GM19467 (cell line): ENCODE measurements around the gene ANO2.

ENCODE experiments used
- ATAC-seq: cut with Tn5 transposase; IDR thresholded peaks from one replicate; pipeline ENCODE4 v1.9.1; 2021; ENCODE audit warnings: mild to moderate bottlenecking, moderate library complexity; ENCODE audit not compliant: unreplicated experiment

ANO2 gene

GRCh38 chr12:5736016-5736415 is 209.0 kb downstream of the ANO2 start:
- ATAC-seq: no peak

DNA sequence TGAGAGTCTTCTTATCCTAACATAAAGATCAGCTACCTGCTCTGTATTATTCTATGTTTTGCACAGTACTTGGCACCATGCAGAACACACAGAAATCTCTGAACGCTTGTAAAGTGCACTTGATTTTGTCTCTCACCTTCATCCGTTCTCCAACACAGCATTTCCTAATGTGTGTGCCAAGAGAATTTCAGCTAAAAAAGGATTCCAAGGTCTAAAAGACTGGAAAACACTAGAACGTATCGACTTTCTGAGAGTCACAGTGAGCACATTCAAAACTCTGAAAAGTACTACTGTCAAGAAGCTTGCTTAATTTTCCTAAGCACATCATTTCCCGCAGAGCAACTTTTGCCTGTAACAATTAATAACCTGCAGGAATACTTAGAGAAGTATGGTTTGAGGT is 211.1 kb downstream of the ANO2 start:
- no peak for ATAC-seq

GRCh38 chr12:5733136-5733755 is 211.8 kb downstream of the ANO2 start:
- ATAC-seq: no peak

DNA sequence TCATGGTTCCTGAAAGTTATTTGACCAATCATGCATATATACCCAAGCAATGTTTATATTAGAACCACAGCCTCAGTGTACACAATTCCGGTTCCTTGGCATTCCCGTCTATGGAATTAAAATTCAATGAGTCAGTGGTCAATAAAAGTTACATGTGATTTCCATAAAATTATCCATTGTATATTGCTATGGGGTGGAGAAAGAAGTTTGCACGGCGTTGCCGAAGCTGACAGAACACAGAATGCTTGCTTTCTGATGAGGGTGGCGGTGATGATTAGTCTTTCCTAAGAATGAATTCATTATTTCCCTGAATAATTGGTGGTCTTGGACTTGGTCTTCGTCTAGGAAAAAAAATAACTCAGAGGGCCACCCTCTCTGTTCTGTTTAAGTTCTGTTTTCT is 214.1 kb downstream of the ANO2 start:
- ATAC-seq: no peak

- ATAC-seq: no peak
Observed at GRCh38 chr12:5723711-5724252, 221.3 kb downstream of the ANO2 start.

DNA sequence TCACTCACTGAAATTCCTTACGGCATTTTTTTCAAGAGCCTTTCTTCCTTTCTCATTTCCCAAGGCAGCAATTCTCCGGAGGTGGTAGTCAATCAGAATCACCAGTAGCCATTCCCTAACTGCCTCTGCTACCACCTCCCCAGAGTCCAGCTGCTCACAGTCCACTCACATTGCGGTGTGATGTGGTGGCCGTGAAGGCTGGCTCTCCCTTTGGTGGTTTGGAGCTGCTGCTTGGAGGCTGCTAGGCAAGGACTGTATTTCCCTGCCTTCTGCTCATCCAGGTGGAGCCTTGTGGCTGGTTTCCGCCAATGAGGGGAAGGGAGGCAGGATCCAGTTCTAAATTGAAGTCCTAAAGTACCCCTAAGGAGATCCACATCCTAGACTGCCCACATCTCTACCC is 222.0 kb downstream of the ANO2 start:
- ATAC-seq: no peak

DNA sequence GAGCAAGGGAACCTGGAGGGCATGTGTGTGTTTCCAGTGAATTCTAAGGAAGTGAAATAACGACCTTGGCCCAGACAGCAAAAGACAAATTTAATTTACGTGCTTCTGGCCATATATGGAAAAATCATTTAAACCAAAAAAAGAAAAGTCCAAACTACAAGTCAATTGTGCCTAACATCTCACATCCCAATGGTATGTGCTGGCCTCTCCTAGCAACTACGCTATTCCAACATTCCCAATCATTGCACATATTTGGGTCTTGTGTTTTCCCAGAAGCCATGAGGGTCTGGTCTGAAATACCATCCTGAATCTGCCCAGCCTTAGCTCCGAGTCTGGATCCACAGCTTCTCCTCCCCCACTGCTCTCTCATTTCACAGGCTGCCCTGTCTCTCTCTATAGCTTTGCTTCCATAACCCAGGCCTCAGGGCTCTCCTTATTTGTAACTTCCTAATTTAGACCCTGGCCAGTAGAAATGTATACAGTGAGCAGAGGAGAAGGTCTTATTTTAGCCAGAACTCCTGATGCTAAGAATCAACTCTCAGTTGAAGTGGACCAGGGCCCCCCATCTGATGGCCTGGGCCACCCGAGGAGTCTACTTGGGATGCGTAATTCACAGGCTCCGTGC is 224.6 kb downstream of the ANO2 start:
- no peak for ATAC-seq

DNA sequence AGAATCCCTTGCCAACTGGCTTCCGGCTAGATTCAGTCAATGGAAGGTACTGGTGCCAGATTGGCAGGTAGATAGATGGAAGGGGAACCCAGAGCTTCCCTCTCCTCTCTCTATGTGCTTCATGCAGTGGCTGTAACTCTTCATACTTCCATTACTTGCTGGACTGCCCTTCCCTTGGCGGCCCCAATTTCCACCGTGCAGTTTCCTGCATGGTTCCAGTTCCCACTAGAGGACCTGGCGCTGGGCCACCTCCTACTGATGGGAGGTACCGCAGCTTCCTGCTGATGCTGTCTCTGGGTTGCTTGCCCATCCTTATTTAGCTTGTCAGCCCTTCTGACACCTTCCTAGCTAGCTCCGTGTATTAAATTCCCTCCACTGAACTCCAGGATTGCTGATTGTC is 226.4 kb downstream of the ANO2 start:
- no peak for ATAC-seq

- ATAC-seq: no peak
Observed at GRCh38 chr12:5718073-5718472, 227.0 kb downstream of the ANO2 start.

DNA sequence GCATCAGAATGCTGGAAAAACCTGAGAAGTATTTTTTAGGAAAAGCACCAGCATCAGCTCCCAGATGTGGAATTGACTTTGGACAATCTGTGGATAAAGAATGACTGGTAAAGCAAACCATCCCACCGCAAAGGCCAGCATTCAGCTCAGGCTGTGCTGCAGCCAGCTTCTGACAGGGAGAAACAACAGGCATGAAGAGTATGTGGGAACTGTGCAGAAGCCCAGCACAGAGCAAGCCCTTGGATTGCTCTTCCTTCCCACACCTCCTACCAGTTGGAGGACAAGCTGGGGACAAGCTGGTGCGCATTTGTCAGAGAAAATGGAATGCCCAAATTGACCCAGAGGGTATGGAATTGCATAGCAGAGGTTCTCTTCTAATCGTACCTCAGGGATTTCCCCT is 228.1 kb downstream of the ANO2 start:
- no peak for ATAC-seq

GRCh38 chr12:5716201-5716600 is 228.9 kb downstream of the ANO2 start:
- no peak for ATAC-seq

DNA sequence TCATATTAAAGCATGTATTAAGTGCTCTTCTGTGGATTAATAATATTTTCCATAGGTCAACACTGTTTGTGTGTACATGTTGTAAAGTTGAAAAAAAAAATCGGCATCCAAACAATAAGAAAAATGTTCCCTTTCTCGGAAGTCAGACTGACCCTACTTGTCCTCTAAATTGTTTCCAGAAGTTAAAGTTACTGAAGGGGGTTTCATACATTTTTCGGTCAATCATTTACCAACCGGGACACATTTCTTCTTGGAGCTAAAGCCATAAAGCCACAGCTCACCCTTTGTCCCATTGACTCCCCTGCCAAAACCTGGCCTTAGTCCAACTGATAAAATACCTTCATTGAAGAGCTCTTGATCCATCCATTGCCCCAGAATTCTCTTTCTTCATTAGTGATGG is 230.0 kb downstream of the ANO2 start:
- no peak for ATAC-seq

- no peak for ATAC-seq
Observed at GRCh38 chr12:5713599-5714081, 231.4 kb downstream of the ANO2 start.

GRCh38 chr12:5710260-5710878 is 234.7 kb downstream of the ANO2 start:
- no peak for ATAC-seq

DNA sequence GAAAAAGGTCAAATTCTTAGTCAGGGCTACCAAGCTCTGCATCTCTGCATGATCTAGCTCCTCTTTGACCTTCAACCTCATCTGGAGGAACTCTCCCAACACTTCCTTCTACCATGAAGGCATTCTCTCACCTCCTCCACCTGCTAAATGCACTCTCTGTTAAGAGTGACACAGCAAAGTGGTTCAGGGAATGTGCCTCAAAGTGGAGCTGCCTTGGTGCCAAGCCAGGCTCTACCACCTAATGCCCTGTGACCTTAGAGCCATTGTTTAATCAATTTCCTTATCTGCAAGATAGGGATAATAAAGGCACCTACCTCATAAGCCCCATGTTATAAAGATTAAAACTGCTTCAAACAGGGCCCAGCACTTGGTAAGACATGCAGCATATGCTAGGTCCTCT is 236.7 kb downstream of the ANO2 start:
- ATAC-seq: no peak

GRCh38 chr12:5706247-5706646 is 238.8 kb downstream of the ANO2 start:
- no peak for ATAC-seq

GRCh38 chr12:5705791-5706190 is 239.3 kb downstream of the ANO2 start:
- ATAC-seq: no peak

DNA sequence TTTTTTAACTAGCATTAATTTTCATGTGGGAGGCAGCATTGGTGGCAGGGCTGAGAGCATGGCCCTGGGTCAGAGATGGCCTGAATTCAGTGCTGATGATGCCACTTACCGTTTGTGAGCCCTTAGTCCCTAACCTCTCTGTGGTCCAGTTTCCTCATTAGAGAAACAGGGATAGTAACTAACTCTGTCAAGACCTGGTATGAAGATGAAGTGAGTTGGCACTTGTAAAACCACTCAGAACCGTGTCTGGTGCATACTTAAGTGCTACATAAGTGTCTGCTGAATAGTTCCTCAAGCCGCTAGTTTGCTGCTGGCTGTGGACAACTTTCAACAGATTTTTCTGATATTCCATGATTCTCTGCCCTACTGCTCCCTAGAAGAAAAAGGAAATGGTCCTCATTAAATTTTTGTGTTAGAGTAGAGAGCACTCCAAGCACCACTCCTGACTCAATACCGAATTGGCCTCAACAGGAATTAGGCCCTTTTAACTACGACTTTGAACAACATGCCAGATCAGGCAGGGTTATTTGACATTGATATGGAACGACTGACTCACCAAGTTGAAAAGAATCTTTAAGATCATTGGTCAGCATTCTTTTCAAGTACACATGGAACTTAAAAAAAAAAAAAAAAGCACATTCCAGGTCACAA is 250.2 kb downstream of the ANO2 start:
- no peak for ATAC-seq

GRCh38 chr12:5692850-5693249 is 252.2 kb downstream of the ANO2 start:
- no peak for ATAC-seq

DNA sequence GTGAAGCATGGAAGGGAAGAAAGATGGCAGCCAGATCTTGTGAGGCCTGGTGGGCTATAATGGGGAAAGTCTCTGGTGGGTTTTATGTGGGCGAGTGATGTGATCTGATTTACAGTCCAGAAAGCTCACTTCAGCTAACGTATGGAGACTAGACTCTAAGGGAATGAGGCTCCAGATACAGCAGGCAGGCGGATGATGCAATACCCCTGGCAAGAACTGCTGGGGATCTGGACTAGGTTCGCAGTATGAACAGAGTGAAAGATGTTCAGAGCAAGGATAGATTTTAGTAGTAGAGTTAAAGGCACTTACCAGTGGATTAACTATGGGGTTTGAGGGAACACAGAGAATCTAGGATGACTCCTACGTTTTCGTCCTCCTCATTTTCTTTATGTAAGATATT is 253.1 kb downstream of the ANO2 start:
- ATAC-seq: no peak

- no peak for ATAC-seq
Observed at GRCh38 chr12:5690240-5690639, 254.8 kb downstream of the ANO2 start.

DNA sequence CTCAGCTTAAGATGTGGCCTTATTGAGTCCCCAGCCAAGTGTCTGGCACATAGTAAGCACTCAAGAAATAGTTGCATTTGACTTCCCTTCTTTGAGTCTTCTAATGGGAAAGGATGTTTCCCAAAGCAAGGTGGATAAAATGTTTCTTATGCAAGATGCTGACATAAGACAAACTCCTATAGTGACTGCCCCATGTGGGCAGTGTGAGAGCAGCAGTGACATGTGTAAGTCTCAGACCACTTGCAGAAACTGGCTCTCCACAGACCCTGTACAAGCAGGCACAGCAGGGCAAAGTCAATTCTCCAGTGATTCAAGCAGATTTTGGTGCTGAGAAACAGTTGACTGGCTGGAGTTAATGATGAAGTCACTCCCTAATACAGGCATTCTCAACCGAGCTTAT is 255.3 kb downstream of the ANO2 start:
- no peak for ATAC-seq
